GM12891 (cell line): ENCODE results near the gene CATSPERZ.

Source experiments
- POLR2A ChIP-seq: IDR thresholded peaks from 2 replicates; pipeline ENCODE4 v1.6.1; 2011; ENCODE audit warnings: low read depth, low read length, control low read depth
- POLR2AphosphoS5 ChIP-seq: IDR thresholded peaks from 2 replicates; pipeline ENCODE4 v1.6.1; 2011; ENCODE audit warnings: low read depth, low read length, control low read depth

DNA sequence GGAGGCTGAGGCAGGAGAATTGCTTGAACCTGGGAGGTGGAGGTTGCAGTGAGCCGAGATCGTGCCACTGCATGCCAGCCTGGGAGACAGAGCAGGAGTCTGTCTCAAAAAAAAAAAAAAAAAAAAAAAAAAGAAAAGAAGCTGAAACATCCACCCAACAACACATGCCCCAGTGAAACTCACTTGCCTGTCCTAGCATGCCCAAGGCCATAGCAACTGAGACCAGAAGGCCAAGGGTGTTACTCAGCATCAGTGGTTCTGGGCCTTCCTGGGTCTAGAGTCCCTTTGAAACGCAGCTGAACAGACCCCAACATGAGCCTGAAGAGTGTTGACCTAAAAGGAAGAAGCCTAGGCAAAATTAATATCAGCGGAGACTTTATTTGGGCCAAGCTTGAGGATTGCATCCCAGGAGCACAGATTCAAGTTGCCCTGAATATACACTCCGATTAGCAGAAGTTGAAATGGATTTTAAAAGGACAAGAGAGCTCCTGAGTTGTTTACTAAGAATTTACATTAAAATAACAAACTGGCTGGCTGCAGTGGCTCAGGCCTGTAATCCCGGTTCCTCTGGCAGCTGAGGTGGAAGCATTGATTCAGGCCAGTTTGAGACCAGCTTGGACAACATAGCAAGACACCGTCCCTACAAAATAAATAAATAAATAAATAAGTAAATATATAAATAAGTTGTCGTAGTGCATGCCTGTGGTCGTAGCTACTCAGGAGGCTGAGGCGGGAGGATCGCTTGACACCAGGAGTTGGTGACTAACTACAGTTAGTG is 24.7 kb downstream of the CATSPERZ start:
- TF ChIP-seq POLR2A = no peak
- no peak for TF ChIP-seq POLR2AphosphoS5
